Measurements from ENCODE around the gene TGM4.

DNA sequence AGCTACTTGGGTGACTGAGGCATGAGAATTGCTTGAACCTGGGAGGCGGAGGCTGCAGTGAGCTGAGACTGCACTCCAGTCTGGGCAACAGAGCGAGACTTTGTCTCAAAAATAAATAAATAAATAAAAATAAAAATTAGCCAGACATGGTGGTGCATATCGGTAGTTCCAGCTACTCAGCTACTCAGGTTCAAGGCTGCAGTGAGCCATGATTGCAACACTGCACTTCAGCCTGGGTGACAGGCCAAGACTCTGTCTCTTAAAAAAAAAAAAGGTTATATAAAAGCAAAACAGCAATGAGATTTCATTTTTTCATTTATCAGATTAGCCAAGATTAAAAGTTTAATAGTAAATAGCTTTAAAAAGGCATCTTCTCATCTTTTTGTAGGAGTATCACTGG is 2.9 kb downstream of the TGM4 start:
- TF ChIP-seq, protein P1, sequence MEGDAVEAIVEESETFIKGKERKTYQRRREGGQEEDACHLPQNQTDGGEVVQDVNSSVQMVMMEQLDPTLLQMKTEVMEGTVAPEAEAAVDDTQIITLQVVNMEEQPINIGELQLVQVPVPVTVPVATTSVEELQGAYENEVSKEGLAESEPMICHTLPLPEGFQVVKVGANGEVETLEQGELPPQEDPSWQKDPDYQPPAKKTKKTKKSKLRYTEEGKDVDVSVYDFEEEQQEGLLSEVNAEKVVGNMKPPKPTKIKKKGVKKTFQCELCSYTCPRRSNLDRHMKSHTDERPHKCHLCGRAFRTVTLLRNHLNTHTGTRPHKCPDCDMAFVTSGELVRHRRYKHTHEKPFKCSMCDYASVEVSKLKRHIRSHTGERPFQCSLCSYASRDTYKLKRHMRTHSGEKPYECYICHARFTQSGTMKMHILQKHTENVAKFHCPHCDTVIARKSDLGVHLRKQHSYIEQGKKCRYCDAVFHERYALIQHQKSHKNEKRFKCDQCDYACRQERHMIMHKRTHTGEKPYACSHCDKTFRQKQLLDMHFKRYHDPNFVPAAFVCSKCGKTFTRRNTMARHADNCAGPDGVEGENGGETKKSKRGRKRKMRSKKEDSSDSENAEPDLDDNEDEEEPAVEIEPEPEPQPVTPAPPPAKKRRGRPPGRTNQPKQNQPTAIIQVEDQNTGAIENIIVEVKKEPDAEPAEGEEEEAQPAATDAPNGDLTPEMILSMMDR (IDR thresholded peaks at IDR 0.05) = no peak
- no peak for TF ChIP-seq POLR2A (IDR thresholded peaks at IDR 0.05)

Data from ovary (tissue), 3 donors.